Parathyroid adenoma (tissue), 2 donors: ENCODE measurements around the gene SND1.

Source experiments
- H2AFZ ChIP-seq: fragments of 300-600 bp; sonication (generic); one replicate; pipeline ENCODE4 v1.7.0; 2017; ENCODE audit warnings: antibody characterized with exemption, mild to moderate bottlenecking
- H3K27ac ChIP-seq: fragments of 300-600 bp; sonication (generic); one replicate; pipeline ENCODE4 v1.7.0; 2017
- H3K27me3 ChIP-seq: fragments of 300-600 bp; sonication (generic); one replicate; pipeline ENCODE4 v1.7.0; 2017; ENCODE audit warnings: low read length; ENCODE audit not compliant: control insufficient read depth, insufficient read depth
- H3K36me3 ChIP-seq: fragments of 300-600 bp; sonication (generic); one replicate; pipeline ENCODE4 v1.7.0; 2017; ENCODE audit warnings: low read length; ENCODE audit not compliant: control insufficient read depth, insufficient read depth
- H3K4me1 ChIP-seq: fragments of 300-600 bp; sonication (generic); one replicate; pipeline ENCODE4 v1.7.0; 2017; ENCODE audit warnings: control low read depth
- H3K4me2 ChIP-seq: fragments of 300-600 bp; sonication (generic); one replicate; pipeline ENCODE4 v1.7.0; 2017; ENCODE audit warnings: low read length
- H3K4me3 ChIP-seq: fragments of 300-600 bp; sonication (generic); one replicate; pipeline ENCODE4 v1.7.0; 2017; ENCODE audit warnings: low read depth, low read length
- H3K79me2 ChIP-seq: fragments of 300-600 bp; sonication (generic); one replicate; pipeline ENCODE4 v1.7.0; 2017; ENCODE audit warnings: control low read depth
- H3K9ac ChIP-seq: fragments of 300-600 bp; sonication (generic); one replicate; pipeline ENCODE4 v1.7.0; 2017; ENCODE audit warnings: mild to moderate bottlenecking
- H3K9me3 ChIP-seq: fragments of 300-600 bp; sonication (generic); one replicate; pipeline ENCODE4 v1.7.0; 2017; ENCODE audit warnings: low read length; ENCODE audit not compliant: control insufficient read depth
- TF ChIP-seq, protein P1 (sequence below): fragments of 300-600 bp; sonication (generic); IDR thresholded peaks from one replicate; pipeline ENCODE4 v1.7.0; 2017; ENCODE audit warnings: antibody characterized with exemption, mild to moderate bottlenecking
- donor health status: primary hyperparathyroidism.

The SND1 gene

DNA sequence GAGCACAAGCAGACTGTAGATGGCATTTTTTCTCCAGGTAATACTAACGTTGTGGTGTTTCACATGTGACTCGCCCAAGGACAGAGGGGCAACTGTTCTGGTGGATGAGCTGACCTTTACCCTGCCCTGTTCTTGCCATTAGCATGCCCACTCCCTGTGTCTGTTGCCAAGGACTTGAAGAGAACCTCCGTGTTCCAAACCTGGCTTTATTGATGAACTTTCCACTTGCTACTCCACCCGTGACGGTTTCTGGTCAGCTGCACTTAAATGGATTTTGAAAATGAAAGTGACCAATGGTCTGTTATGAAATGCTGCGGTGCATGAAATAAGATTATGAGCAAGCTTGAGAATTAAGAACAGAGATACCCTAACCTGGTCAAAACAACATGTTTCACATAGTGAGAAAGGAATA, 348.9 kb downstream of the SND1 start:
- H3K4me3 ChIP-seq = no peak overlapping the region

DNA sequence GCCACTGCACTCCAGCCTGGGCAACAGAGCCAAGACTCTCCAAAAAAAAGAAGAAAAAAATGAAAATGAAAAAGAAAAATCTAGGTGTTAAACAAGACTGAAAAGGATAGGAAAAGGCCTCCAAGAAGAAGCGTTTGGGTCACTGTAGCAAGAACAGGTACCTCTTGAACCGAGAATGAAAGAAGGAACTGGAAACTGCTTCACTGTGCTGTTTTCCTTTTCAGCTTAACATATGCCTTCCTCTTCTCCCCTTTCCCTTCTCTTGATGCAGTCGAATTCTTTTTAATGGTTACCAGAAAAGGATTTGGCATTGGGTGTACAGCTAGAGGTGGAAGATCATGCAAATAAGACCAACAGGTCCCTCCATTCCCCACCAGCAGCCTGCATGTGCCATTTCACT, 351.2 kb downstream of the SND1 start:
- Histone ChIP-seq H3K4me3 (no peak overlapping the region), H3K36me3 (no peaks in the 10 kb centered on the region), H3K4me2 (no peak overlapping the region), H3K4me1 (peaks cover 77% of the 10 kb centered on the region), H3K9me3 (no peaks in the 10 kb centered on the region), H3K27me3 (no peaks in the 10 kb centered on the region), H3K9ac (no peak overlapping the region), H3K79me2 (no peaks in the 10 kb centered on the region), H3K27ac (peak overlapping the region; percentile 84), H2AFZ (no peak overlapping the region)
- TF ChIP-seq, protein P1, sequence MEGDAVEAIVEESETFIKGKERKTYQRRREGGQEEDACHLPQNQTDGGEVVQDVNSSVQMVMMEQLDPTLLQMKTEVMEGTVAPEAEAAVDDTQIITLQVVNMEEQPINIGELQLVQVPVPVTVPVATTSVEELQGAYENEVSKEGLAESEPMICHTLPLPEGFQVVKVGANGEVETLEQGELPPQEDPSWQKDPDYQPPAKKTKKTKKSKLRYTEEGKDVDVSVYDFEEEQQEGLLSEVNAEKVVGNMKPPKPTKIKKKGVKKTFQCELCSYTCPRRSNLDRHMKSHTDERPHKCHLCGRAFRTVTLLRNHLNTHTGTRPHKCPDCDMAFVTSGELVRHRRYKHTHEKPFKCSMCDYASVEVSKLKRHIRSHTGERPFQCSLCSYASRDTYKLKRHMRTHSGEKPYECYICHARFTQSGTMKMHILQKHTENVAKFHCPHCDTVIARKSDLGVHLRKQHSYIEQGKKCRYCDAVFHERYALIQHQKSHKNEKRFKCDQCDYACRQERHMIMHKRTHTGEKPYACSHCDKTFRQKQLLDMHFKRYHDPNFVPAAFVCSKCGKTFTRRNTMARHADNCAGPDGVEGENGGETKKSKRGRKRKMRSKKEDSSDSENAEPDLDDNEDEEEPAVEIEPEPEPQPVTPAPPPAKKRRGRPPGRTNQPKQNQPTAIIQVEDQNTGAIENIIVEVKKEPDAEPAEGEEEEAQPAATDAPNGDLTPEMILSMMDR = no peak

More for the DNA sequence above, 348.9 kb downstream of the SND1 start:
- peak overlapping the region; percentile 32 for H3K4me2 ChIP-seq
- H3K4me1 ChIP-seq = peaks cover 78% of the 10 kb centered on the region
- H3K79me2 ChIP-seq = no peaks in the 10 kb centered on the region
- H3K9ac ChIP-seq = no peak overlapping the region
- H2AFZ ChIP-seq = peak overlapping the region; percentile 6
- no peaks in the 10 kb centered on the region for H3K36me3 ChIP-seq
- H3K27ac ChIP-seq = peak overlapping the region; percentile 84
- H3K27me3 ChIP-seq = no peaks in the 10 kb centered on the region
- H3K9me3 ChIP-seq = no peaks in the 10 kb centered on the region
- TF ChIP-seq, protein P1 = no peak

DNA sequence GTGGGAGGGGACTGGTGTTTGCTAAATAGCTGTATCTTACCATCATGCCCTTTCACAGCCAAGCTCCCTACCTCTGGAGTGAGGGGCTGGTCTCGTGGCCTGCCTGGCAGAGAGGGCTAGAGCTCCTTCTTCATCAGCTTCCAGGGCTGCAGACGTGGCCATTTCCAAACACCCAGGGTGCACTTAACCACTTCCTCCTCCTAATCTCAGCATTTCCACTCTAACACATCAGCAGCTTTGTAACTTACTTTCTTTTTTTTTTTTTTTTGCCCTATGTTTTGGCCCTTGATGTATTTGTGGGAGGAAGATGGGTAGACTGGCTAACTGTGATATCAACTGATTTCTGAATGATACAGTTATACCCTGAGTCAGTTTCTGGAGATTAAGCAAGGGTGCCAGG, 351.8 kb downstream of the SND1 start:
- H3K27me3 ChIP-seq = no peaks in the 10 kb centered on the region
- peak overlapping the region; percentile 84 for H3K27ac ChIP-seq
- H3K36me3 ChIP-seq = no peaks in the 10 kb centered on the region
- H3K9ac ChIP-seq = no peak overlapping the region
- H3K79me2 ChIP-seq = no peaks in the 10 kb centered on the region
- H2AFZ ChIP-seq = no peak overlapping the region
- no peaks in the 10 kb centered on the region for H3K9me3 ChIP-seq
- peaks cover 71% of the 10 kb centered on the region for H3K4me1 ChIP-seq
- TF ChIP-seq, protein P1 = no peak
- H3K4me3 ChIP-seq = no peak overlapping the region
- no peak overlapping the region for H3K4me2 ChIP-seq

DNA sequence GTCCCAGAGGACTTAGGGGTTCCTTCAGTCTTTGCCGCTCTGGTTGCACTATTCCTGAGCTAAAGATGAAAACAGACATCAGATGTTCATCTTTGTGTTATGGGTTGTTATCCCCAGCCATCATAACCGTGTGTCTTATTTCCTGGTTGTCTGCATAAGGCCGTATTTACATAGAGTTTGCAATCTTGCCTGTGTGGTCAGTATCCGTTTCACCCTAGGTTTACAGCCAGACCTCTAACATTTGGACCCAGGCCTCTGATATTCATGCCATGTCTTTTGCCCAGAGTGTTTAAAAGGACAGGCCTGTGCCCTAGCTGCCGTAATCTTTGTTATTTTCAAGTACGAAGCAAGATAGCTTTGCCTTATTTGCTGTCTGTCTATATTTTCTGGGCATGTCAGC, 352.6 kb downstream of the SND1 start:
- TF ChIP-seq, protein P1 = no peak

DNA sequence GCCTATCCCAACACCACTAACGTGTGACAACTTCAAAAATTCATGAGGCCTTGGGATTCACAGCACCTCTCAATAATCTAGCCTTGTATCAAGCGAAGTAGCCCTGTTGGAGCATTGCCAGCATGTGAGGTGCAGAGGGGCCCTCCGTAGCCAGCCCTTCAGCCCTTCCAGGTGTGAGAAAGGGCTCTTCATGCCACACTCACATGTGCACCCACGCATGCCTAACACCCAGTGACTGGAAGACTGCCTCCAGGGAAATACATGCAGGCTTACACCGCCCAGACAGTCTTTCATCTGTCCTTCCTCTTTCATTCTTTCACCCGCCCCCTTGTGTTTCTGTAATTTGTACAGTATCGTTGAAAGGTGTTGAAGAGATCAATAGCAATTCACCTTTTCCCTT, 353.1 kb downstream of the SND1 start:
- H3K4me1 ChIP-seq = peaks cover 70% of the 10 kb centered on the region
- H3K9ac ChIP-seq = no peak overlapping the region

More for the DNA sequence above, 352.6 kb downstream of the SND1 start:
- H3K79me2 ChIP-seq = no peaks in the 10 kb centered on the region
- no peak overlapping the region for H3K9ac ChIP-seq
- H3K4me2 ChIP-seq = no peak overlapping the region
- no peaks in the 10 kb centered on the region for H3K36me3 ChIP-seq
- peaks cover 66% of the 10 kb centered on the region for H3K4me1 ChIP-seq
- H3K9me3 ChIP-seq = no peaks in the 10 kb centered on the region
- no peak overlapping the region for H2AFZ ChIP-seq
- H3K4me3 ChIP-seq = no peak overlapping the region
- H3K27me3 ChIP-seq = no peaks in the 10 kb centered on the region
- H3K27ac ChIP-seq = peak overlapping the region; percentile 84

More for the DNA sequence above, 353.1 kb downstream of the SND1 start:
- H3K79me2 ChIP-seq = no peaks in the 10 kb centered on the region
- H3K4me2 ChIP-seq = peak overlapping the region; percentile 29
- H3K9me3 ChIP-seq = no peaks in the 10 kb centered on the region
- H3K27me3 ChIP-seq = no peaks in the 10 kb centered on the region
- no peak overlapping the region for H2AFZ ChIP-seq
- TF ChIP-seq, protein P1 = no peak
- no peak overlapping the region for H3K4me3 ChIP-seq
- H3K36me3 ChIP-seq = no peaks in the 10 kb centered on the region
- H3K27ac ChIP-seq = peak overlapping the region; percentile 84
